ENCODE measurements around the gene ZNF100.
"Not testable (repeated sequence)": the region's sequence is repeated elsewhere in the genome, so short reads cannot be mapped to it uniquely, and the experiment has no call there.

ZNF100 gene

DNA sequence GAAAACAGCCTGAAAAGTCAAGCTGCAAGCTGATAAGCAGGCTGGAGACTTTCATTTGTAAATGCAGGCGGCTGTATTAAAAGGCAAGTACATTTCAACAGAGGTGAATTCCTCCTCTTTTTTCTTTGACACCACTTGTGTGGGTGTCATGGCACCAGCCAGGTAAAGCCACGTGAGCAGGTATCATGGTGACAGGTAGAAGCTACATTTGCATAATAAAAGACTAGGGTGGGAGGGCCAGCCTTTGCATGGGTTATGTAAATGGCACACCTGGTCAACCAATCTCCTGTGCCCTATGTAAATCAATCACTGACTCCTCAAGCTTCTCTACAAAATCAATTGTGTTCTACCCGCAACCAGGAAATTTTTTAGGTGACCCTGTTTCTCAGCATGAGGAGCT, 68.2 kb downstream of the ZNF100 start:
- no peak for DNase-seq

GRCh38 chr19:21698215-21698614, 69.2 kb downstream of the ZNF100 start:
- DNase-seq, result no peak

- DNase-seq, result no peak
These were observed 69.7 kb downstream of the ZNF100 start for GRCh38 chr19:21697698-21698097.

- DNase-seq, result no peak
These were observed 73.0 kb downstream of the ZNF100 start for GRCh38 chr19:21694171-21694906.

GRCh38 chr19:21693399-21693798, 74.0 kb downstream of the ZNF100 start:
- DNase-seq, result no peak

DNA sequence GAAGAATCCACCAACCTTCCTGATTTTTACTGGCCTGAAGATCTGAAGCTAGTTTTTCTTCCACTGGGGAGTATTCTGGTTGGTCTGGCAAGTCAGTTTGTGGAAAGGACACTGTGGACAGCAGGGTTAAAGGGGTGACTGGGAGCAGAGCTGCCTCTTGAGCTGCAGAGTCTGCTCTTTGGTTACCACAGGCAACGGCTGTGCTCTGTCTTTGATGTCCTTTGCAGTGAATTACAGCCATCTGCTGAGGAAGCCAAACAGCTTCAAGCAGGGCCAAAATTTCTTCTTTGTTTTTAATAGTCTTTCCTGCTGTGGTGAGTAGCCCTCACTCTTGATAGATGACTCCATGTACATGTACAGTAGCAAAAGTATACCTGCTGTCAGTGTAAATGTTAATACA, 75.7 kb downstream of the ZNF100 start:
- no peak for DNase-seq

DNA sequence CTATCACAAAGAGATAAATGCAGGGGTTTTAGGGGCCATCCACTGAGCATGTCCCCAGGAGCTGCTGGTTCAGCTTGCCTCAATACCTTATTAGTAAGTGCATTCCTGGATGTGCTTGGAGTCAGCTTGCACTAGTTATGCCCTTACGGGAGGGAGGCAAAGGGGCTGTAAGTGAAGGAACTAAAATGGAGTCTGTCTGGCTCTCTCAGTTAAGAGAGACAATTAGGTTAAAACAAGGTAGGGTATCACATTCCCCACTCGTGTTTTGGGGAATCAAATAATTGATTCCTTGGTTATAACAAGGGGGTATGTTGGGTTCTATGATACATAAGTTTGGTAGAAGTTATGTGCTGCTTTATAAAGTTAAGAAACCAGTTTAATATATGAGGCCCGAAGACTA, 78.9 kb downstream of the ZNF100 start:
- no peak for DNase-seq

DNA sequence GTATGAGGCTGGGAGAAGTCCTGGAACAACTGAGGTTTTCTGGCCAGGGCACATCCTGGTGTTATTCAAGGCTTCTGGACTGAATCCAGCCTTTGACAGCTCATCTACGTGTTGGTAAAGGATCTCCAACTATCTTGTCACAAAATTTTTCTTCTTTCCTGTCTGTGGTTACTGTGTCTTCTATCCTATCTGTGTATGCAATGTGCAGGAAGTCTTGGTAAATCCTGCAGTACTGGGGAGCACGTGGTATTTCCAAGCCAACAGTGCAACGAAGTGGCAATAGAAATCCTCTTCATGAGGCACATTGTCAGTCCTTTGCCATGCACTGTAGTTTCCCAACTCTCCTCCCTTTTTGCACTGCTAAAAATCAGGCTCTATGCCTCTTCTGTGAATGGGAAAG, 86.7 kb downstream of the ZNF100 start:
- DNase-seq, result no peak

- DNase-seq, result no peak
These were observed 87.4 kb downstream of the ZNF100 start for GRCh38 chr19:21680026-21680425.

- DNase-seq, result no peak
These were observed 89.5 kb downstream of the ZNF100 start for GRCh38 chr19:21677696-21678418.

GRCh38 chr19:21674454-21674853, 92.9 kb downstream of the ZNF100 start:
- DNase-seq, result no peak

DNA sequence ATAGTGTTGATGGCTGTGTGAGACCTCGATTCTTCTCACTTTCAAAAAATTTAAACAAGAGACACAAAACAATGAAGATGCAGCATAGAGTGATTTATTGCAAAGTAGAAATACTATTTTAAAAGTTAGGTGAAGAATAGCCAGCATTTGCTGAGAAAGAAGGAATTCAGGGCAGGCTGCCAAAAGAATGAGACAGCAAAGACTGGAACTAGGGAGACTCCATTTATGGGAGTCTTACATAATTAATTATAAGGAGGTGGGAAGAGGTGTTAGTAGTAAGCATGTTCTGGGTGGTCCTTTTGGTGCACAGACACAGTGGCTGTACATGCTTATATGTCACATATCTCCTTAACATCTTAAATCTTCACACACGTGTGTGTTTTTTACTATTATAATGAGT, 93.9 kb downstream of the ZNF100 start:
- DNase-seq, result not testable (repeated sequence)

All from NCI-H187 (cell line).